ENCODE data around the gene TRPC4. TPM values are rescaled to one million over a fixed set of nuclear protein-coding genes. Genes with fewer than 3 reads are reported as not detected.
"Not testable (repeated sequence)": the region's sequence is repeated elsewhere in the genome, so short reads cannot be mapped to it uniquely, and the experiment has no call there.

Gene TRPC4
- total RNA-seq, 1 donor from 2014 or later, result 8.1 TPM

DNA sequence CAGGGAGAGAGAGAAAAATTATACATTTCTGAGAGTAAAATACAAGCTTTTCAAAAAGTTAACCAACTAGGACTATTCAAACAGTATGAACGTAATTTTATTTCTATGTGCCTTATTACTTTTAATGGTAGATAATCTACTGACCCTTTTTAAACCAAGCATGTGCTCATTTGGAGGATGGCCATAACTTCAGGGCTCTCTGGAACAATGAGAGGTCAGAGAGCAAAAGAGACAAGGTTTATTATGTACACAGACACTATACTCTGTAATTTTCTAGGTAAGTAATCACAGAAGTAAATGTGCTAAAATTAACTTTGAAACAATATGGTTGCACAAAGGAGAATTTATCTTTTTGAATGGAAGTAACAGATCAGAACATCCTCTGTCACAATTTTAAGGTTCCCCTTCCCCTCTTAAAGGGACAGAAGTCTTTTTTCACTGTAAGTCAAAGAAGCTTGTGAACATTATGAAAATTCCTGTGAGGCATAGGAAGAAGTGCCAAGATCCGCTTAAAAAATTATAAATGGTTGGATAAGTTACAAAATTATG, 272.0 kb downstream of the TRPC4 start:
- intact Hi-C loops (cut with DNase I), result no loop called here
- no peaks in the 10 kb centered on the region for H3K27me3 ChIP-seq
- no peaks in the 10 kb centered on the region for H3K9me3 ChIP-seq
- H3K4me1 ChIP-seq, result peaks cover 0 to 3% of the 10 kb centered on the region in 2 donors
- H3K36me3 ChIP-seq, result no peaks in the 10 kb centered on the region
- no peak overlapping the region for H3K27ac ChIP-seq
- no peak for DNase-seq (ENCODE audit: low spot score in 2 of 2)
- TF ChIP-seq, protein P1, sequence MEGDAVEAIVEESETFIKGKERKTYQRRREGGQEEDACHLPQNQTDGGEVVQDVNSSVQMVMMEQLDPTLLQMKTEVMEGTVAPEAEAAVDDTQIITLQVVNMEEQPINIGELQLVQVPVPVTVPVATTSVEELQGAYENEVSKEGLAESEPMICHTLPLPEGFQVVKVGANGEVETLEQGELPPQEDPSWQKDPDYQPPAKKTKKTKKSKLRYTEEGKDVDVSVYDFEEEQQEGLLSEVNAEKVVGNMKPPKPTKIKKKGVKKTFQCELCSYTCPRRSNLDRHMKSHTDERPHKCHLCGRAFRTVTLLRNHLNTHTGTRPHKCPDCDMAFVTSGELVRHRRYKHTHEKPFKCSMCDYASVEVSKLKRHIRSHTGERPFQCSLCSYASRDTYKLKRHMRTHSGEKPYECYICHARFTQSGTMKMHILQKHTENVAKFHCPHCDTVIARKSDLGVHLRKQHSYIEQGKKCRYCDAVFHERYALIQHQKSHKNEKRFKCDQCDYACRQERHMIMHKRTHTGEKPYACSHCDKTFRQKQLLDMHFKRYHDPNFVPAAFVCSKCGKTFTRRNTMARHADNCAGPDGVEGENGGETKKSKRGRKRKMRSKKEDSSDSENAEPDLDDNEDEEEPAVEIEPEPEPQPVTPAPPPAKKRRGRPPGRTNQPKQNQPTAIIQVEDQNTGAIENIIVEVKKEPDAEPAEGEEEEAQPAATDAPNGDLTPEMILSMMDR (IDR thresholded peaks at IDR 0.05), result no peak
- H3K4me3 ChIP-seq, result peak overlapping the region in 1 of 2 donors; percentile 44

DNA sequence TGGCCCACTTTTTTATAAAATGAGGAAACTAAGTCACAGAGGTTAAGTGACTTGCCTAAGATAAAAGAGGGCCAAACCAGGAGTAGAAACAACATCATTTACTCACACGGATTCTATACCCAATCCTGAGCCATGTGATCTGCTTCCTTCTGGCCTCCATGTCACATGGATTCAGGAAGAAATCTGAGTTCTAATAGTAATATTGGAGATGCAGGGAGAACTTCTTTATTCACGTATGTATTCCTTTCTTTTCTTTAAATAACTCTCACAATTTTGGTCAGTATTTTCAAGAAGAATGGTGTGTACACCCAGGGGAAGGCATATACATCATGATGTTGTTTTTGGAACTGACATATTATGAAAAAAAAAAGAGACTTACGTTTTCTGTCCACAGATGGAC, 272.8 kb downstream of the TRPC4 start:
- Histone ChIP-seq H3K27ac (no peak overlapping the region), H3K36me3 (no peaks in the 10 kb centered on the region), H3K4me3 (no peak overlapping the region), H3K9me3 (no peaks in the 10 kb centered on the region), H3K4me1 (peaks cover 0 to 3% of the 10 kb centered on the region in 2 donors), H3K27me3 (no peaks in the 10 kb centered on the region)
- DNase-seq (ENCODE audit: low spot score in 2 of 2), result no peak
- intact Hi-C loops (cut with DNase I), result no loop called here
- TF ChIP-seq, protein P1 (IDR thresholded peaks at IDR 0.05), result no peak

DNA sequence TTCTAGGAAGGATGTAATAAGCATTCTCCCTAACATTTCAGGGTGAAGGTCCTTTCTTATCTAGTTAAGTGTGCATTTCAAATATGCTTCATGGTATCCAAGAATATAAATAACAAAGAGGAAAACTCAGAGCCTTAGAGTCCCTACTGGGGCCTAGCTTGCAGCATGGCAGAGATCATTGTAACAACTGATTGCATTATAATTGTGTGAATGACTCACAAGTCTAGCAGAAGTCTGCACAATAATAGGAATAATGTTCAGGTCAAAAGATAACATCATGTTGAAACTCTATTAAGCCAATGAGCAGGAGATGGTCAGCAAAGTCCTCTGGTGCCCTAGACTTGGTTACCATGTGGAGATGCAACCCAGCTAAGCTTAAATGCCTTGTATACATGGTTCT, 274.4 kb downstream of the TRPC4 start:
- H3K36me3 ChIP-seq, result no peaks in the 10 kb centered on the region
- H3K4me1 ChIP-seq, result peaks cover 0 to 3% of the 10 kb centered on the region in 2 donors
- intact Hi-C loops (cut with DNase I), result no loop called here
- no peaks in the 10 kb centered on the region for H3K27me3 ChIP-seq
- no peak overlapping the region for H3K27ac ChIP-seq
- no peak for DNase-seq (ENCODE audit: low spot score in 2 of 2)
- H3K4me3 ChIP-seq, result no peak overlapping the region
- no peaks in the 10 kb centered on the region for H3K9me3 ChIP-seq
- TF ChIP-seq, protein P1 (IDR thresholded peaks at IDR 0.05), result no peak

DNA sequence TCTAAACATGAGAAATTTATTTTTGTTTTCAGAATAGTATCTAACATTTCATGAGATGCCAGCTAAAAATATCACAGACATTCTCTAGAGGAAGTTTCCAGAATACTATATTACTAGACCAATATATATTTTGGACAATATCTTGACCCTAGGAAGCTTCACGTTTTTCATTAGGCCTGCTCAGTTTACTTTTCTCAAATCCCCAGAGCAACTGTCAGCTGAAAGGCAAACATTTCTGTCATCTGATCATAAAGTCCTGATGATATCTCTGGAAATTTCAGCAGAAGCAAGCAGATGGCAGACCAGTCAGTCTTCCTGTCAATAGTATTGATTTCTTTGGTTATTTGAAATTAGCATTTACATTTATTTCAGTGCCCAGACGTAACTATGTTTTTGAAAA, 275.0 kb downstream of the TRPC4 start:
- DNase-seq (ENCODE audit: low spot score in 2 of 2), result no peak
- H3K4me1 ChIP-seq, result peaks cover 0 to 3% of the 10 kb centered on the region in 2 donors
- intact Hi-C loops (cut with DNase I), result no loop called here
- no peaks in the 10 kb centered on the region for H3K9me3 ChIP-seq
- TF ChIP-seq, protein P1 (IDR thresholded peaks at IDR 0.05), result no peak
- H3K36me3 ChIP-seq, result no peaks in the 10 kb centered on the region
- H3K27me3 ChIP-seq, result no peaks in the 10 kb centered on the region
- no peak overlapping the region for H3K4me3 ChIP-seq
- H3K27ac ChIP-seq, result no peak overlapping the region

DNA sequence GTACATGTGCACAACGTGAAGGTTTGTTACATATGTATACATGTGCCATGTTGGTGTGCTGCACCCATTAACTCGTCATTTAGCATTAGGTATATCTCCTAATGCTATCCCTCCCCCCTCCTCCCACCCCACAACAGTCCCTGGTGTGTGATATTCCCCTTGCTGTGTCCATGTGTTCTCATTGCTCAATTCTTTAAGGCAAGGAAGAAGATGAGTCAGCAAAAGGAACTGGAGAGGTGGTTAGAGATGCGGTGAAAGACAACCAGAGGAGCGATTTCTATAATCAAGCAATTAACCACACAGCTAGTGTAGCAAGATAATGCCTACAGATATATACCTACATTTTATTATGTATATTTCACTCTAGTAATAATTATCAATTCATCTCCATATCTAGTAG, 280.2 kb downstream of the TRPC4 start:
- H3K27ac ChIP-seq; H3K4me3 ChIP-seq; H3K27me3 ChIP-seq; DNase-seq (ENCODE audit: low spot score in 2 of 2); intact Hi-C loops (cut with DNase I); H3K4me1 ChIP-seq; H3K9me3 ChIP-seq; H3K36me3 ChIP-seq: not testable (repeated sequence)

DNA sequence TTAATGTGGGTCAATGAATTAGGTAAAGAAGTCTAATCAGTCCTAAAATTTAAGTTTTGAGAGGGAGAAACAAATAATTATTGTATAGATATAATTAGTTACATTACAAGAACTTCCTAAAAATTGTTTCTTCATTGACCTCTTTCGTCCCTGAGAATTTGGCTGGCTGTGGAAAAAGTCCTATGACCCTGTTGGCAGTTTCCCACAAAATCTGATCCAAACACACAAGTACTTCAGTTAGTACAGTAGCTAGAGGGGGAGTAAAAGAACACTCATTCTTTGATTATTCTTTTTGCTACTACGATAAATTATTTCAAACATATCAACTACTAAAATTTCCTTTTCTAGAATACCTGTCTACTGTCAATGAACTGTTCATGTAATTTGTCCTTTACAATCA, 282.3 kb downstream of the TRPC4 start:
- H3K4me3 ChIP-seq, result no peak overlapping the region
- intact Hi-C loops (cut with DNase I), result no loop called here
- no peaks in the 10 kb centered on the region for H3K9me3 ChIP-seq
- H3K27me3 ChIP-seq, result no peaks in the 10 kb centered on the region
- H3K27ac ChIP-seq, result no peak overlapping the region
- DNase-seq (ENCODE audit: low spot score in 2 of 2), result no peak
- H3K36me3 ChIP-seq, result no peaks in the 10 kb centered on the region
- H3K4me1 ChIP-seq, result no peaks in the 10 kb centered on the region
- TF ChIP-seq, protein P1 (IDR thresholded peaks at IDR 0.05), result no peak
